Transverse colon (tissue), 4 donors: Measurements from ENCODE around the gene SULT1A2. TPM values are rescaled to one million over a fixed set of nuclear protein-coding genes. Genes with fewer than 3 reads are reported as not detected.
"Not testable (repeated sequence)": the region's sequence is repeated elsewhere in the genome, so short reads cannot be mapped to it uniquely, and the experiment has no call there.

ENCODE experiments used
- DNase-seq: peaks from one replicate; pipeline ENCODE4 v3.0.0-alpha.2; 2019
- H3K27ac ChIP-seq, 4 donors: fragments of 200-600 bp; sonication (generic); 2 replicates each; pipeline ENCODE4 v1.5.1; 2016 to 2018; ENCODE audit warnings: inconsistent platforms in 4 of 4
- H3K27me3 ChIP-seq: fragments of 200-600 bp; sonication (generic); 2 replicates; pipeline ENCODE4 v1.5.1; 2017; ENCODE audit warnings: inconsistent platforms
- H3K36me3 ChIP-seq, 4 donors: fragments of 200-600 bp; sonication (generic); 2 replicates each; pipeline ENCODE4 v1.5.1; 2017 to 2019; ENCODE audit warnings: inconsistent platforms in 4 of 4
- H3K4me1 ChIP-seq, 4 donors: fragments of 200-600 bp; sonication (generic); 2 replicates each; pipeline ENCODE4 v1.5.1; 2017 to 2020; ENCODE audit warnings: inconsistent platforms in 4 of 4
- H3K4me3 ChIP-seq, 4 donors: fragments of 200-600 bp; sonication (generic); 1 replicate in 1 of 4; 2 replicates in 3 of 4; pipeline versions ENCODE4 v1.5.1 to v1.6.1; 2017 to 2019; ENCODE audit warnings: inconsistent platforms in 4 of 4
- H3K9me3 ChIP-seq, 2 donors: fragments of 200-600 bp; sonication (generic); 2 replicates each; pipeline ENCODE4 v1.5.1; 2017 to 2019; ENCODE audit warnings: inconsistent platforms in 2 of 2
- CTCF ChIP-seq, 5 experiments: fragments of 200-600 bp in 3 of 5; fragments of 450-650 bp in 2 of 5; sonication (generic) in 3 of 5; IDR thresholded peaks; 1 replicate in 2 of 5; 2 replicates in 3 of 5; pipeline ENCODE4 v1.5.1; 2016 to 2017; ENCODE audit warnings: antibody characterized with exemption in 5 of 5, inconsistent platforms in 3 of 5, mild to moderate bottlenecking in 2 of 5, moderate library complexity in 1 of 5
- EP300 ChIP-seq: sonication (generic); formaldehyde crosslinking; IDR thresholded peaks from one replicate; pipeline ENCODE4 v1.6.1; 2017; ENCODE audit warnings: antibody characterized with exemption, low read depth
- POLR2A ChIP-seq: fragments of 450-650 bp; IDR thresholded peaks from one replicate; pipeline ENCODE4 v1.6.1; 2016; ENCODE audit warnings: antibody characterized with exemption, mild to moderate bottlenecking, moderate library complexity
- POLR2AphosphoS5 ChIP-seq, 3 donors: sonication (generic); formaldehyde crosslinking; IDR thresholded peaks; one replicate each; pipeline ENCODE4 v1.6.1; 2016; ENCODE audit warnings: antibody characterized with exemption in 3 of 3
- WGBS, 2 donors: methylation state at CpG; one replicate each; pipeline ENCODE4 v1.1.5; 2018; ENCODE audit warnings: low coverage in 1 of 2; 5-methylcytosine and 5-hydroxymethylcytosine counted together
- in situ Hi-C, 4 donors: fragments of 200-750 bp; cut with MboI; loops; one replicate each; pipeline versions ENCODE4 v1.15.0 to v1.15.1; 2017; ENCODE audit warnings: low sequenced_read_pairs in 3 of 4, low pct_ligation_motif_present in 1 of 4, low pct_unique_long_range_greater_than_20kb in 1 of 4
- intact Hi-C: fragments of 100-400 bp; cut with DNase I; formaldehyde crosslinking; loops from one replicate; pipeline ENCODE4 v1.15.1; 2023; ENCODE audit warnings: low total_unique reads
- total RNA-seq, 4 donors: library from RNA; depleted of rRNA; stranded (reverse); fragments of >200 nt; gene quantifications; one replicate each; pipeline ENCODE4 v1.1.0, GENCODE V29; 2016

The SULT1A2 gene
- total RNA-seq, 4 donors from 2014 or later, result 5.0 to 51.1 (median 38.3) TPM

- TF ChIP-seq EP300 (no peak), POLR2A (peak; percentile 61), CTCF (IDR thresholded peaks at IDR 0.05) (peak in 1 of 5 experiments; percentile 10), POLR2AphosphoS5 (IDR thresholded peaks at IDR 0.05) (peak in 2 of 3 donors; percentile 13 to 78)
- Histone ChIP-seq H3K4me3 (peak overlapping the region; percentile 12 to 67 (median 52)), H3K36me3 (no peaks in the 10 kb centered on the region), H3K27ac (peak overlapping the region; percentile 35 to 74 (median 58)), H3K4me1 (peaks cover 0 to 19% (median 9%) of the 10 kb centered on the region in 4 donors), H3K27me3 (no peaks in the 10 kb centered on the region), H3K9me3 (no peaks in the 10 kb centered on the region)
- intact Hi-C loops, result no loop called here
- DNase-seq, result peak; percentile 85
- in situ Hi-C loops, result no loop called here
- WGBS, 2 donors, result 2% methylated on average over 45 of the region's 68 CpGs; no CpG with 5 or more reads in 1 of the 2 donors
These were observed 26.4 kb upstream of the SULT1A2 start for GRCh38 chr16:28623172-28623711.

GRCh38 chr16:28622532-28623171 lies 25.8 kb upstream of the SULT1A2 start:
- intact Hi-C loops, in situ Hi-C loops, DNase-seq, H3K27me3 ChIP-seq, H3K36me3 ChIP-seq, H3K9me3 ChIP-seq: not testable (repeated sequence)
- Histone ChIP-seq H3K27ac (peak overlapping the region; percentile 35 to 74 (median 58)), H3K4me3 (peak overlapping the region; percentile 12 to 67 (median 52)), H3K4me1 (peaks cover 0 to 19% (median 9%) of the 10 kb centered on the region in 4 donors)
- WGBS, 2 donors, result 40 to 43% methylated on average over 7 to 11 of the region's 24 CpGs

GRCh38 chr16:28621481-28622155 lies 24.8 kb upstream of the SULT1A2 start:
- intact Hi-C loops, result no loop called here
- H3K27me3 ChIP-seq, result no peaks in the 10 kb centered on the region
- TF ChIP-seq EP300 (no peak), POLR2A (no peak), CTCF (IDR thresholded peaks at IDR 0.05) (no peak), POLR2AphosphoS5 (IDR thresholded peaks at IDR 0.05) (no peak)
- no peak overlapping the region for H3K27ac ChIP-seq
- 72 to 76% methylated on average over 7 of the region's 7 CpGs for WGBS, 2 donors
- H3K4me3 ChIP-seq, result no peak overlapping the region
- no peaks in the 10 kb centered on the region for H3K9me3 ChIP-seq
- in situ Hi-C loops, result no loop called here
- H3K36me3 ChIP-seq, result no peaks in the 10 kb centered on the region
- no peak for DNase-seq
- peaks cover 0 to 19% (median 9%) of the 10 kb centered on the region in 4 donors for H3K4me1 ChIP-seq

- in situ Hi-C loops, H3K27me3 ChIP-seq, intact Hi-C loops, H3K36me3 ChIP-seq, H3K9me3 ChIP-seq, H3K27ac ChIP-seq, DNase-seq, H3K4me3 ChIP-seq: not testable (repeated sequence)
- H3K4me1 ChIP-seq, result peaks cover 0 to 19% (median 9%) of the 10 kb centered on the region in 4 donors
- 82% methylated on average over 1 of the region's 1 CpG; no CpG with 5 or more reads in 1 of the 2 donors for WGBS, 2 donors
These were observed 23.5 kb upstream of the SULT1A2 start for GRCh38 chr16:28620316-28620715.

- H3K9me3 ChIP-seq, result no peaks in the 10 kb centered on the region
- 14 to 71% methylated on average over 3 to 4 of the region's 4 CpGs for WGBS, 2 donors
- H3K4me3 ChIP-seq, result no peak overlapping the region
- no peak overlapping the region for H3K27ac ChIP-seq
- TF ChIP-seq CTCF (IDR thresholded peaks at IDR 0.05) (no peak), EP300 (no peak), POLR2AphosphoS5 (IDR thresholded peaks at IDR 0.05) (no peak), POLR2A (no peak)
- no peak for DNase-seq
- intact Hi-C loops, result loop anchor here (5.0 kb wide), 1 partner anchor 131 kb away; no protein-coding TSS in a partner anchor
- no peaks in the 10 kb centered on the region for H3K36me3 ChIP-seq
- no peaks in the 10 kb centered on the region for H3K27me3 ChIP-seq
- H3K4me1 ChIP-seq, result peaks cover 0 to 12% (median 6%) of the 10 kb centered on the region in 4 donors
- in situ Hi-C loops, result no loop called here
These were observed 21.0 kb upstream of the SULT1A2 start for GRCh38 chr16:28617874-28618273.
